DOHH2 (cell line): ENCODE measurements around the gene LIFR.

Experiments used
- H3F3A ChIP-seq: fragments of 200-600 bp; sonication (generic), shearing (Covaris generic); 2 replicates; pipeline ENCODE4 v1.6.0; 2016; ENCODE audit warnings: antibody characterized with exemption, mild to moderate bottlenecking; ENCODE audit not compliant: control insufficient read depth, insufficient read depth
- H3K27ac ChIP-seq: fragments of 200-600 bp; sonication (generic); 2 replicates; pipeline ENCODE4 v1.5.1; 2014; ENCODE audit warnings: low read depth, mild to moderate bottlenecking, low read length, moderate library complexity
- H3K27me3 ChIP-seq: fragments of 200-600 bp; sonication (generic); 2 replicates; pipeline ENCODE4 v1.6.1; 2014; ENCODE audit warnings: mild to moderate bottlenecking, low read length, mixed read lengths; ENCODE audit not compliant: control insufficient read depth
- H3K36me3 ChIP-seq: fragments of 200-600 bp; sonication (generic); 2 replicates; pipeline ENCODE4 v1.6.1; 2014; ENCODE audit warnings: mild to moderate bottlenecking, low read length, moderate library complexity, mixed read lengths; ENCODE audit not compliant: control insufficient read depth
- H3K4me1 ChIP-seq: fragments of 200-600 bp; sonication (generic); 2 replicates; pipeline ENCODE4 v1.6.1; 2014; ENCODE audit warnings: mild to moderate bottlenecking, low read length, mixed read lengths; ENCODE audit not compliant: control insufficient read depth
- H3K4me2 ChIP-seq: fragments of 200-600 bp; sonication (generic); 2 replicates; pipeline ENCODE4 v1.6.0; 2014; ENCODE audit warnings: mild to moderate bottlenecking, low read length, moderate library complexity
- H3K4me3 ChIP-seq: fragments of 200-600 bp; sonication (generic); 2 replicates; pipeline ENCODE4 v1.5.1; 2014; ENCODE audit warnings: mild to moderate bottlenecking, low read length, mixed read lengths
- H3K79me2 ChIP-seq: fragments of 200-600 bp; sonication (generic); 2 replicates; pipeline ENCODE4 v1.6.1; 2014; ENCODE audit warnings: mild to moderate bottlenecking, low read length, mixed read lengths; ENCODE audit not compliant: control insufficient read depth
- H3K9me2 ChIP-seq: fragments of 200-600 bp; sonication (generic); replicated peaks from 2 replicates; pipeline ENCODE4 v1.6.1; 2014; ENCODE audit warnings: mild to moderate bottlenecking, low read length, mixed read lengths; ENCODE audit not compliant: control insufficient read depth
- H3K9me3 ChIP-seq: fragments of 200-600 bp; sonication (generic); 2 replicates; pipeline ENCODE4 v1.6.1; 2014; ENCODE audit warnings: antibody characterized with exemption, low read length, mixed read lengths; ENCODE audit not compliant: control insufficient read depth, insufficient read depth
- H4K20me1 ChIP-seq: fragments of 200-600 bp; sonication (generic); 2 replicates; pipeline ENCODE4 v1.6.0; 2014; ENCODE audit warnings: low read depth, mild to moderate bottlenecking, antibody characterized with exemption, low read length, moderate library complexity; ENCODE audit not compliant: control insufficient read depth, insufficient read depth
- CTCF ChIP-seq: fragments of 200-600 bp; sonication (generic); IDR thresholded peaks from one replicate; pipeline ENCODE4 v1.5.1; 2014; ENCODE audit warnings: antibody characterized with exemption, mild to moderate bottlenecking, low read depth, low read length; ENCODE audit not compliant: poor library complexity, severe bottlenecking
- EZH2phosphoT487 ChIP-seq: fragments of 200-600 bp; sonication (generic); IDR thresholded peaks from 2 replicates; pipeline ENCODE4 v1.6.1; 2017; ENCODE audit warnings: borderline replicate concordance, mild to moderate bottlenecking, antibody characterized with exemption, low read length, moderate library complexity, mixed read lengths

The LIFR gene

GRCh38 chr5:38576442-38576841 is 20.0 kb upstream of the LIFR start:
- H3K79me2 ChIP-seq: no peaks in the 10 kb centered on the region
- H3K27me3 ChIP-seq: no peaks in the 10 kb centered on the region
- no peaks in the 10 kb centered on the region for H3K9me3 ChIP-seq
- H3K9me2 ChIP-seq: no peaks in the 10 kb centered on the region
- TF ChIP-seq EZH2phosphoT487 (no peak), CTCF (no peak)
- no peak overlapping the region for H3K4me2 ChIP-seq
- no peaks in the 10 kb centered on the region for H3K36me3 ChIP-seq
- no peak overlapping the region for H3K27ac ChIP-seq
- no peaks in the 10 kb centered on the region for H3F3A ChIP-seq
- no peaks in the 10 kb centered on the region for H4K20me1 ChIP-seq
- no peaks in the 10 kb centered on the region for H3K4me1 ChIP-seq
- no peak overlapping the region for H3K4me3 ChIP-seq

- no peaks in the 10 kb centered on the region for H3K4me1 ChIP-seq
- TF ChIP-seq EZH2phosphoT487 (no peak), CTCF (no peak)
Observed at GRCh38 chr5:38575476-38575875, 19.0 kb upstream of the LIFR start.

GRCh38 chr5:38574009-38574408 is 17.6 kb upstream of the LIFR start:
- H3K36me3 ChIP-seq: no peaks in the 10 kb centered on the region
- no peaks in the 10 kb centered on the region for H3F3A ChIP-seq
- H3K79me2 ChIP-seq: no peaks in the 10 kb centered on the region
- no peak overlapping the region for H3K4me2 ChIP-seq
- H3K9me3 ChIP-seq: no peaks in the 10 kb centered on the region
- no peak overlapping the region for H3K4me3 ChIP-seq
- no peak overlapping the region for H3K27ac ChIP-seq
- H3K4me1 ChIP-seq: no peaks in the 10 kb centered on the region
- no peaks in the 10 kb centered on the region for H3K9me2 ChIP-seq
- no peaks in the 10 kb centered on the region for H4K20me1 ChIP-seq
- no peaks in the 10 kb centered on the region for H3K27me3 ChIP-seq
- no peak for TF ChIP-seq CTCF
- TF ChIP-seq EZH2phosphoT487: no peak

More at GRCh38 chr5:38575476-38575875, 19.0 kb upstream of the LIFR start:
- H3K4me3 ChIP-seq: no peak overlapping the region
- no peaks in the 10 kb centered on the region for H3K9me2 ChIP-seq
- no peaks in the 10 kb centered on the region for H4K20me1 ChIP-seq
- no peaks in the 10 kb centered on the region for H3K79me2 ChIP-seq
- H3K9me3 ChIP-seq: no peaks in the 10 kb centered on the region
- no peak overlapping the region for H3K4me2 ChIP-seq
- H3K27ac ChIP-seq: no peak overlapping the region
- no peaks in the 10 kb centered on the region for H3K36me3 ChIP-seq
- H3K27me3 ChIP-seq: no peaks in the 10 kb centered on the region
- no peaks in the 10 kb centered on the region for H3F3A ChIP-seq

GRCh38 chr5:38573521-38573920 is 17.1 kb upstream of the LIFR start:
- H3F3A ChIP-seq: no peaks in the 10 kb centered on the region
- no peak overlapping the region for H3K4me2 ChIP-seq
- H3K4me3 ChIP-seq: no peak overlapping the region
- H3K36me3 ChIP-seq: no peaks in the 10 kb centered on the region
- H3K4me1 ChIP-seq: no peaks in the 10 kb centered on the region
- H3K9me2 ChIP-seq: no peaks in the 10 kb centered on the region
- no peak overlapping the region for H3K27ac ChIP-seq
- no peaks in the 10 kb centered on the region for H3K9me3 ChIP-seq
- TF ChIP-seq CTCF: no peak
- TF ChIP-seq EZH2phosphoT487: no peak
- H3K79me2 ChIP-seq: no peaks in the 10 kb centered on the region
- H4K20me1 ChIP-seq: no peaks in the 10 kb centered on the region
- H3K27me3 ChIP-seq: no peaks in the 10 kb centered on the region
